PC-3 (cell line): Measurements from ENCODE around the gene ERBB4. TPM values are rescaled to one million over a fixed set of nuclear protein-coding genes. Genes with fewer than 3 reads are reported as not detected.

ENCODE experiments used
- ATAC-seq: fragments of 200-7000 bp; cut with Tn5 transposase; 2 replicates; pipeline ENCODE4 v1.9.1; 2020; ENCODE audit warnings: mild to moderate bottlenecking, moderate library complexity
- BruUV-seq: library from RNA; stranded (reverse); fragments of 400-500 nt; replicated peaks from 2 replicates; lab custom pipeline; 2021; lab: Mats Ljungman, UMichigan
- CTCF ChIA-PET: fragments of 300-600 bp; sonication (Branson Sonifier 250); formaldehyde crosslinking; loops from one replicate; lab custom pipeline; 2022; ENCODE audit warnings: antibody characterized with exemption; lab: Charles Lee
- POLR2A ChIA-PET: fragments of 300-600 bp; sonication (Branson Sonifier 250); formaldehyde crosslinking; loops from one replicate; lab custom pipeline; 2022; ENCODE audit warnings: antibody characterized with exemption; ENCODE audit not compliant: unreplicated experiment; lab: Charles Lee
- DNase-seq: peaks from one replicate; pipeline ENCODE4 v3.0.0-alpha.2; 2015
- H2AFZ ChIP-seq: fragments of 300-600 bp; sonication (generic); 2 replicates; pipeline ENCODE4 v1.6.0; 2016; ENCODE audit warnings: antibody characterized with exemption, low read length
- H3F3A ChIP-seq: fragments of 300-600 bp; sonication (generic); one replicate; pipeline ENCODE4 v1.6.0; 2017; ENCODE audit warnings: antibody characterized with exemption, low read length, control low read depth, mild to moderate bottlenecking; ENCODE audit not compliant: unreplicated experiment
- H3K27ac ChIP-seq: fragments of 300-600 bp; sonication (generic); 2 replicates; pipeline ENCODE4 v1.5.1; 2016; ENCODE audit warnings: mild to moderate bottlenecking, low read length
- H3K27me3 ChIP-seq: fragments of 300-600 bp; sonication (generic); 2 replicates; pipeline ENCODE4 v1.6.1; 2016; ENCODE audit warnings: low read length, mixed read lengths
- H3K36me3 ChIP-seq: fragments of 300-600 bp; sonication (generic); 2 replicates; pipeline ENCODE4 v1.6.1; 2016; ENCODE audit warnings: low read depth, mixed run types, low read length, mixed read lengths
- H3K4me1 ChIP-seq: fragments of 300-600 bp; sonication (generic); 2 replicates; pipeline ENCODE4 v1.5.1; 2016; ENCODE audit warnings: low read length; ENCODE audit not compliant: insufficient read depth
- H3K4me2 ChIP-seq: fragments of 300-600 bp; sonication (generic); 2 replicates; pipeline ENCODE4 v1.6.0; 2016; ENCODE audit warnings: low read length
- H3K4me3 ChIP-seq: fragments of 300-600 bp; sonication (generic); 2 replicates; pipeline ENCODE4 v1.5.1; 2016; ENCODE audit warnings: mild to moderate bottlenecking, low read length, mixed read lengths
- H3K79me2 ChIP-seq: fragments of 300-600 bp; sonication (generic); 2 replicates; pipeline ENCODE4 v1.6.1; 2017; ENCODE audit warnings: low read length, mixed read lengths
- H3K9ac ChIP-seq: fragments of 300-600 bp; sonication (generic); 2 replicates; pipeline ENCODE4 v1.6.0; 2016; ENCODE audit warnings: mild to moderate bottlenecking, low read length
- H3K9me2 ChIP-seq: fragments of 300-600 bp; sonication (generic); replicated peaks from 2 replicates; pipeline ENCODE4 v1.6.1; 2016; ENCODE audit warnings: mixed run types, low read length, mixed read lengths
- H3K9me3 ChIP-seq: fragments of 300-600 bp; sonication (generic); 2 replicates; pipeline ENCODE4 v1.6.1; 2016; ENCODE audit warnings: low read length, mixed read lengths
- H4K20me1 ChIP-seq: fragments of 300-600 bp; sonication (generic); 2 replicates; pipeline ENCODE4 v1.6.1; 2016; ENCODE audit warnings: low read length, mixed read lengths
- EZH2 ChIP-seq: fragments of 300-600 bp; sonication (generic); IDR thresholded peaks from one replicate; pipeline ENCODE4 v1.6.1; 2017; ENCODE audit warnings: antibody characterized with exemption, mild to moderate bottlenecking, low read length; ENCODE audit not compliant: unreplicated experiment
- EZH2phosphoT487 ChIP-seq: fragments of 300-600 bp; sonication (generic); IDR thresholded peaks from 2 replicates; pipeline ENCODE4 v1.6.1; 2018; ENCODE audit warnings: mild to moderate bottlenecking, antibody characterized with exemption, low read length, borderline replicate concordance
- intact Hi-C: fragments of 100-400 bp; cut with micrococcal nuclease; formaldehyde crosslinking; loops from 2 replicates; pipeline ENCODE4 v1.9.0; 2023
- total RNA-seq: library from RNA; depleted of rRNA; stranded (reverse); fragments of >200 nt; gene quantifications from 2 replicates; pipeline ENCODE4 v1.2.3, GENCODE V29; 2014
- TF ChIP-seq, protein P1 (sequence below): fragments of 300-600 bp; sonication (generic); conservative IDR thresholded peaks from 2 replicates; pipeline ENCODE4 v1.5.1; 2017; ENCODE audit warnings: antibody characterized with exemption, low read depth, mild to moderate bottlenecking, low read length

ERBB4 gene
- total RNA-seq, 1 experiment from 2014 or later = under 0.01 TPM

- no peak overlapping the region for H3K4me3 ChIP-seq
- no TSS peak for BruUV-seq
- POLR2A ChIA-PET = no interaction called here
- H3K9ac ChIP-seq = no peak overlapping the region
- no peak overlapping the region for H3K4me2 ChIP-seq
- no peaks in the 10 kb centered on the region for H3K36me3 ChIP-seq
- H4K20me1 ChIP-seq = no peaks in the 10 kb centered on the region
- TF ChIP-seq, protein P1, sequence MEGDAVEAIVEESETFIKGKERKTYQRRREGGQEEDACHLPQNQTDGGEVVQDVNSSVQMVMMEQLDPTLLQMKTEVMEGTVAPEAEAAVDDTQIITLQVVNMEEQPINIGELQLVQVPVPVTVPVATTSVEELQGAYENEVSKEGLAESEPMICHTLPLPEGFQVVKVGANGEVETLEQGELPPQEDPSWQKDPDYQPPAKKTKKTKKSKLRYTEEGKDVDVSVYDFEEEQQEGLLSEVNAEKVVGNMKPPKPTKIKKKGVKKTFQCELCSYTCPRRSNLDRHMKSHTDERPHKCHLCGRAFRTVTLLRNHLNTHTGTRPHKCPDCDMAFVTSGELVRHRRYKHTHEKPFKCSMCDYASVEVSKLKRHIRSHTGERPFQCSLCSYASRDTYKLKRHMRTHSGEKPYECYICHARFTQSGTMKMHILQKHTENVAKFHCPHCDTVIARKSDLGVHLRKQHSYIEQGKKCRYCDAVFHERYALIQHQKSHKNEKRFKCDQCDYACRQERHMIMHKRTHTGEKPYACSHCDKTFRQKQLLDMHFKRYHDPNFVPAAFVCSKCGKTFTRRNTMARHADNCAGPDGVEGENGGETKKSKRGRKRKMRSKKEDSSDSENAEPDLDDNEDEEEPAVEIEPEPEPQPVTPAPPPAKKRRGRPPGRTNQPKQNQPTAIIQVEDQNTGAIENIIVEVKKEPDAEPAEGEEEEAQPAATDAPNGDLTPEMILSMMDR = no peak
- TF ChIP-seq EZH2phosphoT487 (no peak), EZH2 (no peak)
- H3K4me1 ChIP-seq = no peaks in the 10 kb centered on the region
- CTCF ChIA-PET = no interaction called here
- ATAC-seq (no peak), DNase-seq (no peak)
- H3K27me3 ChIP-seq = peaks cover 4% of the 10 kb centered on the region; the same call in 1 of the 2 replicates
- no peaks in the 10 kb centered on the region for H3F3A ChIP-seq
- intact Hi-C loops = no loop called here
- H3K27ac ChIP-seq = no peak overlapping the region
- no peak overlapping the region for H2AFZ ChIP-seq
- no peaks in the 10 kb centered on the region for H3K79me2 ChIP-seq
- H3K9me3 ChIP-seq = no peaks in the 10 kb centered on the region
- no peaks in the 10 kb centered on the region for H3K9me2 ChIP-seq
Measured at GRCh38 chr2:211358504-211358903, 1180.1 kb downstream of the ERBB4 start.

DNA sequence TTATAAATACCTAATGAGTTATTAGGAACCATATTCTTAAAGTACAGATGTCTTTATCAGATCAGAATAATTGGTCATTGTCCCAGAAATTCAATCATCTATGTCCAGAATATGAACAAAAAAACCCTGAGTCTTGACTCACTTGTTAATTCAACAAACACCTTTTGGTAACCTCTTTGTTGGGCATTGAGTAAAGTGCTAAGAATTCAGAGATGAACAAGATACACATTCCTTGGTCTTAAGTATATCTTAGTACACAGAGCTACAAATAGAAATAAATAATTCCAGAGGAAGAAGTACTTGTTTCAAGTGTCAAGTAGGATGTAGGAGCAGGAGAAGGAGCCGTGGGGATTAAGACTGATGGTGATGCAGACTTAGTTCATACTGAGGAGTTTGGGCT is 1184.1 kb downstream of the ERBB4 start:
- no TSS peak for BruUV-seq
- Histone ChIP-seq H3K79me2 (no peaks in the 10 kb centered on the region), H3K9me3 (no peaks in the 10 kb centered on the region), H3K4me1 (no peaks in the 10 kb centered on the region), H3F3A (no peaks in the 10 kb centered on the region), H3K4me2 (no peak overlapping the region), H3K9ac (no peak overlapping the region), H3K9me2 (no peaks in the 10 kb centered on the region), H3K27me3 (peaks cover 4% of the 10 kb centered on the region; the same call in 1 of the 2 replicates), H3K36me3 (no peaks in the 10 kb centered on the region), H3K27ac (no peak overlapping the region), H3K4me3 (no peak overlapping the region), H4K20me1 (no peaks in the 10 kb centered on the region), H2AFZ (no peak overlapping the region)
- ChIA-PET POLR2A (no interaction called here), CTCF (no interaction called here)
- TF ChIP-seq EZH2 = no peak
- ATAC-seq = no peak
- intact Hi-C loops = no loop called here
- DNase-seq = no peak

GRCh38 chr2:211351987-211352386 is 1186.6 kb downstream of the ERBB4 start:
- no peaks in the 10 kb centered on the region for H4K20me1 ChIP-seq
- H3K4me1 ChIP-seq = no peaks in the 10 kb centered on the region
- ATAC-seq (no peak; the same call in 1 of the 2 replicates), DNase-seq (peak; percentile 46)
- H3F3A ChIP-seq = no peaks in the 10 kb centered on the region
- no peak for TF ChIP-seq EZH2phosphoT487
- TF ChIP-seq, protein P1 = no peak
- no peak for TF ChIP-seq EZH2
- no peak overlapping the region for H3K4me2 ChIP-seq
- no peaks in the 10 kb centered on the region for H3K9me3 ChIP-seq
- H3K4me3 ChIP-seq = no peak overlapping the region
- H3K27me3 ChIP-seq = peaks cover 4% of the 10 kb centered on the region; the same call in 1 of the 2 replicates
- no peak overlapping the region for H3K9ac ChIP-seq
- H3K79me2 ChIP-seq = no peaks in the 10 kb centered on the region
- H3K27ac ChIP-seq = no peak overlapping the region
- peak overlapping the region; percentile 71 for H2AFZ ChIP-seq
- CTCF ChIA-PET = no interaction called here
- intact Hi-C loops = no loop called here
- H3K9me2 ChIP-seq = no peaks in the 10 kb centered on the region
- H3K36me3 ChIP-seq = no peaks in the 10 kb centered on the region
- no TSS peak for BruUV-seq
- POLR2A ChIA-PET = no interaction called here
